Left ventricle myocardium inferior (tissue), 1 donor: Measurements from ENCODE around the gene MKNK2. TPM values are rescaled to one million over a fixed set of nuclear protein-coding genes. Genes with fewer than 3 reads are reported as not detected.

Experiments used
- DNase-seq: peaks from one replicate; pipeline ENCODE4 v3.0.0-alpha.2; 2020
- H3K27ac ChIP-seq: fragments of 200-600 bp; replicated peaks from 2 replicates; pipeline ENCODE4 v1.8.0; 2021
- H3K27me3 ChIP-seq: fragments of 200-600 bp; 2 replicates; pipeline ENCODE4 v1.8.0; 2021; ENCODE audit warnings: low read depth
- H3K36me3 ChIP-seq: fragments of 200-600 bp; 2 replicates; pipeline ENCODE4 v1.8.0; 2021
- H3K4me1 ChIP-seq: fragments of 200-600 bp; 2 replicates; pipeline ENCODE4 v1.8.0; 2021
- H3K4me3 ChIP-seq: fragments of 200-600 bp; 2 replicates; pipeline ENCODE4 v1.8.0; 2021; ENCODE audit warnings: mild to moderate bottlenecking, moderate library complexity
- H3K9me3 ChIP-seq: fragments of 200-600 bp; replicated peaks from 2 replicates; pipeline ENCODE4 v1.8.0; 2021
- CTCF ChIP-seq: fragments of 200-600 bp; IDR thresholded peaks from 2 replicates; pipeline ENCODE4 v1.8.0; 2021; ENCODE audit warnings: antibody characterized with exemption, mild to moderate bottlenecking, borderline replicate concordance
- intact Hi-C: fragments of 100-400 bp; cut with micrococcal nuclease; formaldehyde crosslinking; loops from one replicate; pipeline ENCODE4 v1.11.0; 2022
- total RNA-seq: library from RNA; stranded (reverse); fragmentation: NEBNext Ultra II Directional; extraction: Animal tissue kit (Norgen Biotek cat#: 25700); gene quantifications from one replicate; pipeline ENCODE4 v1.2.1, GENCODE V29; 2021
- donor health status: DM: no; HTN: yes; CAD: no; lungs with severe emphysema.

Gene MKNK2
- total RNA-seq, 1 donor from 2014 or later, result 200 TPM

- Histone ChIP-seq H3K27ac (peak overlapping the region; percentile 27), H3K4me1 (peaks cover 31% of the 10 kb centered on the region), H3K36me3 (peaks cover 60% of the 10 kb centered on the region), H3K4me3 (no peak overlapping the region), H3K9me3 (no peaks in the 10 kb centered on the region), H3K27me3 (no peaks in the 10 kb centered on the region)
- intact Hi-C loops, result no loop called here
- DNase-seq, result no peak
- TF ChIP-seq CTCF, result no peak
Measured at GRCh38 chr19:2081873-2082810, 31.1 kb upstream of the MKNK2 start.

- Histone ChIP-seq H3K27me3 (no peaks in the 10 kb centered on the region), H3K36me3 (peaks cover 75% of the 10 kb centered on the region), H3K27ac (no peak overlapping the region), H3K4me1 (peaks cover 21% of the 10 kb centered on the region), H3K4me3 (no peak overlapping the region), H3K9me3 (no peaks in the 10 kb centered on the region)
- intact Hi-C loops, result no loop called here
- no peak for TF ChIP-seq CTCF
- no peak for DNase-seq
Measured at GRCh38 chr19:2080336-2080988, 29.4 kb upstream of the MKNK2 start.

GRCh38 chr19:2079865-2080301 is 28.8 kb upstream of the MKNK2 start:
- Histone ChIP-seq H3K36me3 (peaks cover 79% of the 10 kb centered on the region), H3K27me3 (no peaks in the 10 kb centered on the region), H3K27ac (no peak overlapping the region), H3K4me1 (peaks cover 19% of the 10 kb centered on the region), H3K4me3 (no peak overlapping the region), H3K9me3 (no peaks in the 10 kb centered on the region)
- intact Hi-C loops, result no loop called here
- TF ChIP-seq CTCF, result no peak
- DNase-seq, result no peak

GRCh38 chr19:2079076-2079864 is 28.2 kb upstream of the MKNK2 start:
- Histone ChIP-seq H3K9me3 (no peaks in the 10 kb centered on the region), H3K27me3 (no peaks in the 10 kb centered on the region), H3K4me1 (peaks cover 19% of the 10 kb centered on the region), H3K36me3 (peaks cover 80% of the 10 kb centered on the region), H3K4me3 (no peak overlapping the region), H3K27ac (no peak overlapping the region)
- no peak for TF ChIP-seq CTCF
- DNase-seq, result no peak
- intact Hi-C loops, result no loop called here

GRCh38 chr19:2077833-2078619 is 27.0 kb upstream of the MKNK2 start:
- TF ChIP-seq CTCF, result no peak
- peaks cover 86% of the 10 kb centered on the region for H3K36me3 ChIP-seq
- no peak for DNase-seq
- H3K27me3 ChIP-seq, result no peaks in the 10 kb centered on the region
- H3K4me1 ChIP-seq, result peaks cover 9% of the 10 kb centered on the region
- H3K27ac ChIP-seq, result no peak overlapping the region
- intact Hi-C loops, result no loop called here
- H3K4me3 ChIP-seq, result no peak overlapping the region
- H3K9me3 ChIP-seq, result no peaks in the 10 kb centered on the region
